Uterus (tissue), 2 donors: ENCODE data around the gene PANK4.

ENCODE experiments used
- POLR2A ChIP-seq, 2 donors: fragments of 450-650 bp; IDR thresholded peaks; one replicate each; pipeline ENCODE4 v1.6.1; 2016; ENCODE audit warnings: antibody characterized with exemption in 2 of 2, mild to moderate bottlenecking in 1 of 2, moderate library complexity in 1 of 2
- TF ChIP-seq, protein P1 (sequence below), 4 experiments: fragments of 200-600 bp in 2 of 4; fragments of 450-650 bp in 2 of 4; sonication (generic) in 2 of 4; IDR thresholded peaks; one replicate each; pipeline ENCODE4 v1.5.1; 2016 to 2019; ENCODE audit warnings: antibody characterized with exemption in 4 of 4, mild to moderate bottlenecking in 2 of 4, moderate library complexity in 1 of 4

DNA sequence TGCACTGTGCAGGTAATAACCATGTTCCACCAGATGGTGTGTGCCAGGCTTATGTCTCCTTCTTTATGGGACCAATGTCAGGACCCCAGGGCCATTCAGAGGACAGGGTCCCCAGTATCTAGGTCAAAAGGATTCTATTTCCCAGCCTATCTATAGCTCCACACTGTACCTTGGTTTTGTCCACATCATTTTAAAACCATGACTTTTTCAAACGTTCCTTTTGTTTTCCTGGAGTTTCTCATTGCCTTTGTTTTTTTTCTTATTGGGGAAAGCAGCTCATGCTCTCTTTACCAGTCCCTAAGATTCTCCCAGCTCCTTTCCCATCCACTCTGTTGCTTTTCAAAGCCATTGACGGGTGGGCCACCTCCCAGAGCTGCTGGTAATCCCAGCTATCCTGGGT is 37.7 kb downstream of the PANK4 start:
- TF ChIP-seq, protein P1, sequence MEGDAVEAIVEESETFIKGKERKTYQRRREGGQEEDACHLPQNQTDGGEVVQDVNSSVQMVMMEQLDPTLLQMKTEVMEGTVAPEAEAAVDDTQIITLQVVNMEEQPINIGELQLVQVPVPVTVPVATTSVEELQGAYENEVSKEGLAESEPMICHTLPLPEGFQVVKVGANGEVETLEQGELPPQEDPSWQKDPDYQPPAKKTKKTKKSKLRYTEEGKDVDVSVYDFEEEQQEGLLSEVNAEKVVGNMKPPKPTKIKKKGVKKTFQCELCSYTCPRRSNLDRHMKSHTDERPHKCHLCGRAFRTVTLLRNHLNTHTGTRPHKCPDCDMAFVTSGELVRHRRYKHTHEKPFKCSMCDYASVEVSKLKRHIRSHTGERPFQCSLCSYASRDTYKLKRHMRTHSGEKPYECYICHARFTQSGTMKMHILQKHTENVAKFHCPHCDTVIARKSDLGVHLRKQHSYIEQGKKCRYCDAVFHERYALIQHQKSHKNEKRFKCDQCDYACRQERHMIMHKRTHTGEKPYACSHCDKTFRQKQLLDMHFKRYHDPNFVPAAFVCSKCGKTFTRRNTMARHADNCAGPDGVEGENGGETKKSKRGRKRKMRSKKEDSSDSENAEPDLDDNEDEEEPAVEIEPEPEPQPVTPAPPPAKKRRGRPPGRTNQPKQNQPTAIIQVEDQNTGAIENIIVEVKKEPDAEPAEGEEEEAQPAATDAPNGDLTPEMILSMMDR (IDR thresholded peaks at IDR 0.05) = no peak
- TF ChIP-seq POLR2A (IDR thresholded peaks at IDR 0.05) = no peak
